B cell (primary cell): ENCODE measurements around the gene NLRP2B. TPM values are rescaled to one million over a fixed set of nuclear protein-coding genes. Genes with fewer than 3 reads are reported as not detected.

Source experiments
- ATAC-seq: fragments of 200-7000 bp; cut with Tn5 transposase; one replicate; pipeline ENCODE4 v1.10.0; 2021; ENCODE audit warnings: low read depth, mild to moderate bottlenecking, moderate number of reproducible peaks, moderate library complexity
- CTCF ChIA-PET: fragments of 350-600 bp; sonication (Branson Sonifier 250); formaldehyde crosslinking; loops from one replicate; lab custom pipeline; 2021; ENCODE audit warnings: antibody characterized with exemption, inconsistent platforms; lab: Charles Lee
- POLR2A ChIA-PET: fragments of 350-600 bp; sonication (Branson Sonifier 250); formaldehyde crosslinking; loops from one replicate; lab custom pipeline; 2021; ENCODE audit warnings: antibody characterized with exemption; lab: Charles Lee
- DNase-seq: peaks from one replicate; pipeline ENCODE4 v3.0.0; 2013
- H2AFZ ChIP-seq: 2 replicates; pipeline ENCODE4 v1.6.1; 2012; ENCODE audit warnings: mild to moderate bottlenecking, low read depth, low read length; ENCODE audit not compliant: insufficient read depth, poor library complexity, severe bottlenecking
- H3K27ac ChIP-seq, 2 donors: 1 replicate in 1 of 2; 2 replicates in 1 of 2; pipeline ENCODE4 v1.5.1; 2012 to 2013; ENCODE audit warnings: low read length in 2 of 2, mild to moderate bottlenecking in 2 of 2, moderate library complexity in 1 of 2
- H3K27me3 ChIP-seq, 4 experiments: fragments of 200-600 bp in 1 of 4; sonication (generic) in 1 of 4; replicated peaks in 1 of 4; 1 replicate in 2 of 4; 2 replicates in 2 of 4; pipeline versions ENCODE4 v1.6.1 to v1.7.0; 2013 to 2016; ENCODE audit warnings: low read length in 3 of 4, mild to moderate bottlenecking in 2 of 4, mixed read lengths in 1 of 4, moderate library complexity in 1 of 4; ENCODE audit not compliant: insufficient read depth in 4 of 4, control insufficient read depth in 3 of 4; ENCODE audit errors: control extremely low read depth in 1 of 4
- H3K36me3 ChIP-seq, 2 experiments: replicated peaks in 1 of 2; 1 replicate in 1 of 2; 2 replicates in 1 of 2; pipeline versions ENCODE4 v1.6.1 to v1.7.1; 2013; ENCODE audit warnings: low read length in 1 of 2; ENCODE audit not compliant: insufficient read depth in 2 of 2, control insufficient read depth in 1 of 2; ENCODE audit errors: control extremely low read depth in 1 of 2, extremely low read depth in 1 of 2
- H3K4me1 ChIP-seq, 2 donors: fragments of 200-600 bp in 1 of 2; sonication (generic) in 1 of 2; 1 replicate in 1 of 2; 2 replicates in 1 of 2; pipeline versions ENCODE4 v1.5.1 to v1.6.1; 2013 to 2017; ENCODE audit warnings: low read length in 2 of 2; ENCODE audit not compliant: control insufficient read depth in 2 of 2, insufficient read depth in 2 of 2
- H3K4me2 ChIP-seq: replicated peaks from 2 replicates; pipeline ENCODE3; 2012; ENCODE audit warnings: mild to moderate bottlenecking, low read depth, low read length; ENCODE audit not compliant: poor library complexity, severe bottlenecking
- H3K4me3 ChIP-seq, 5 experiments: fragments of 200-600 bp in 1 of 5; sonication (generic) in 1 of 5; 1 replicate in 3 of 5; 2 replicates in 2 of 5; pipeline versions ENCODE4 v1.5.1 to v1.7.0; 2011 to 2016; ENCODE audit warnings: low read length in 4 of 5, mild to moderate bottlenecking in 4 of 5, low read depth in 2 of 5, control low read depth in 1 of 5, moderate library complexity in 1 of 5; ENCODE audit not compliant: insufficient read depth in 1 of 5; ENCODE audit errors: control extremely low read depth in 1 of 5, extremely low read depth in 1 of 5
- H3K79me2 ChIP-seq: fragments of 200-600 bp; sonication (generic); one replicate; pipeline ENCODE4 v1.6.0; 2016; ENCODE audit warnings: low read length; ENCODE audit not compliant: control insufficient read depth, insufficient read depth
- H3K9ac ChIP-seq: fragments of 200-600 bp; sonication (generic); 2 replicates; pipeline ENCODE4 v1.6.1; 2017; ENCODE audit warnings: mild to moderate bottlenecking, low read length, moderate library complexity
- H3K9me3 ChIP-seq, 3 donors: one replicate each; pipeline versions ENCODE4 v1.6.1 to v1.7.1; 2013; ENCODE audit warnings: low read length in 2 of 3; ENCODE audit not compliant: control insufficient read depth in 2 of 3, insufficient read depth in 1 of 3; ENCODE audit errors: control extremely low read depth in 1 of 3
- H4K20me1 ChIP-seq: 2 replicates; pipeline ENCODE4 v1.6.0; 2012; ENCODE audit warnings: mild to moderate bottlenecking, low read length; ENCODE audit not compliant: insufficient read depth, control insufficient read depth, poor library complexity, severe bottlenecking
- H3K27ac Mint-ChIP-seq: one replicate; pipeline ENCODE4 v1.8.0; 2021; ENCODE audit warnings: mixed read lengths
- H3K27me3 Mint-ChIP-seq: one replicate; pipeline ENCODE4 v1.8.0; 2021; ENCODE audit warnings: mixed read lengths
- H3K4me1 Mint-ChIP-seq: one replicate; pipeline ENCODE4 v1.8.0; 2021; ENCODE audit warnings: mixed read lengths
- H3K4me3 Mint-ChIP-seq: one replicate; pipeline ENCODE4 v1.8.0; 2021; ENCODE audit warnings: mixed read lengths
- H3K9me3 Mint-ChIP-seq: one replicate; pipeline ENCODE4 v1.8.0; 2022; ENCODE audit warnings: mixed read lengths; ENCODE audit not compliant: insufficient read depth
- CTCF ChIP-seq: fragments of 200-600 bp; IDR thresholded peaks from one replicate; pipeline ENCODE4 v1.8.0; 2022; ENCODE audit warnings: antibody characterized with exemption, mild to moderate bottlenecking
- EZH2 ChIP-seq: IDR thresholded peaks from 2 replicates; pipeline ENCODE4 v1.6.1; 2012; ENCODE audit warnings: borderline replicate concordance, low read depth, mild to moderate bottlenecking, moderate library complexity, low read length; ENCODE audit not compliant: insufficient read depth, poor library complexity, severe bottlenecking
- WGBS: methylation state at CpG from one replicate; pipeline ENCODE4 v1.1.5; 2013; ENCODE audit warnings: missing lambda C conversion rate; ENCODE audit not compliant: insufficient coverage; 5-methylcytosine and 5-hydroxymethylcytosine counted together
- intact Hi-C: fragments of 100-400 bp; cut with micrococcal nuclease; formaldehyde crosslinking; loops from one replicate; pipeline ENCODE4 v1.10.0; 2022
- polyA plus RNA-seq: library from polyadenylated mRNA; depleted of rRNA; stranded (reverse); fragments of >200 nt; gene quantifications from 2 replicates; pipeline ENCODE4 v1.2.3, GENCODE V29; 2012
- total RNA-seq, 2 donors: library from RNA; stranded (reverse); fragments of 120-200 nt in 1 of 2; gene quantifications; 1 replicate in 1 of 2; 2 replicates in 1 of 2; pipeline versions ENCODE4 v1.2.3 to v1.2.4, GENCODE V29; 2013 to 2022

The NLRP2B gene
- total and polyA plus RNA-seq, 2 donors (not counting 1 experiment from before 2014, with no cell fraction given): 0.03 TPM; not detected in 1

GRCh38 chrX:57667010-57667409 lies 13.1 kb downstream of the NLRP2B start:
- Histone ChIP-seq H3K4me1 (no peaks in the 10 kb centered on the region), H3K79me2 (no peaks in the 10 kb centered on the region), H3K4me2 (no peak overlapping the region), H2AFZ (no peak overlapping the region), H3K36me3 (no peaks in the 10 kb centered on the region), H3K27me3 (no peaks in the 10 kb centered on the region), H3K9me3 (no peaks in the 10 kb centered on the region), H3K27ac (no peak overlapping the region), H3K9ac (no peak overlapping the region), H4K20me1 (no peaks in the 10 kb centered on the region), H3K4me3 (no peak overlapping the region)
- no peaks in the 10 kb centered on the region for H3K27me3 Mint-ChIP-seq
- no peak overlapping the region for H3K27ac Mint-ChIP-seq
- TF ChIP-seq EZH2 (no peak), CTCF (no peak)
- ChIA-PET POLR2A (no interaction called here), CTCF (no interaction called here)
- DNase-seq: no peak
- H3K4me1 Mint-ChIP-seq: no peaks in the 10 kb centered on the region
- no peak for ATAC-seq
- no CpG with 5 or more reads among the region's 1 CpG for WGBS
- H3K4me3 Mint-ChIP-seq: no peak overlapping the region
- intact Hi-C loops: no loop called here
- H3K9me3 Mint-ChIP-seq: no peaks in the 10 kb centered on the region

GRCh38 chrX:57655065-57655464 lies 25.0 kb downstream of the NLRP2B start:
- Mint-ChIP-seq H3K27ac (no peak overlapping the region), H3K4me3 (no peak overlapping the region), H3K27me3 (no peaks in the 10 kb centered on the region), H3K9me3 (no peaks in the 10 kb centered on the region), H3K4me1 (no peaks in the 10 kb centered on the region)
- intact Hi-C loops: no loop called here
- H3K4me2 ChIP-seq: no peak overlapping the region
- TF ChIP-seq EZH2 (no peak), CTCF (no peak)
- H3K9me3 ChIP-seq: no peaks in the 10 kb centered on the region
- ATAC-seq (no peak), DNase-seq (no peak)
- no peaks in the 10 kb centered on the region for H3K4me1 ChIP-seq
- H3K79me2 ChIP-seq: no peaks in the 10 kb centered on the region
- H3K27ac ChIP-seq: no peak overlapping the region
- no CpG with 5 or more reads among the region's 2 CpGs for WGBS
- H3K9ac ChIP-seq: no peak overlapping the region
- H3K36me3 ChIP-seq: no peaks in the 10 kb centered on the region
- CTCF ChIA-PET: no interaction called here
- no peaks in the 10 kb centered on the region for H4K20me1 ChIP-seq
- no peak overlapping the region for H3K4me3 ChIP-seq
- no peaks in the 10 kb centered on the region for H3K27me3 ChIP-seq
- no peak overlapping the region for H2AFZ ChIP-seq
- POLR2A ChIA-PET: no interaction called here
